H1 (cell line): ENCODE results near the gene ST14. TPM values are rescaled to one million over a fixed set of nuclear protein-coding genes. Genes with fewer than 3 reads are reported as not detected.

Experiments used
- CREB1 ChIP-seq: IDR thresholded peaks from 2 replicates; pipeline ENCODE4 v1.6.1; 2012; ENCODE audit warnings: inconsistent platforms
- RAD21 ChIP-seq, 2 experiments: IDR thresholded peaks in 1 of 2; conservative IDR thresholded peaks in 1 of 2; 2 replicates each; pipeline ENCODE4 v1.6.1; 2011; ENCODE audit warnings: low read depth in 2 of 2, low read length in 2 of 2, improper control_type of control experiment in 1 of 2, inconsistent platforms in 1 of 2, mild to moderate bottlenecking in 1 of 2, moderate library complexity in 1 of 2
- SIX5 ChIP-seq: IDR thresholded peaks from 2 replicates; pipeline ENCODE4 v1.6.1; 2011; ENCODE audit warnings: mild to moderate bottlenecking, low read depth, low read length
- TEAD4 ChIP-seq: IDR thresholded peaks from 2 replicates; pipeline ENCODE4 v1.6.1; 2012; ENCODE audit warnings: low read depth, low read length, inconsistent platforms, mixed read lengths
- polyA plus RNA-seq, 7 experiments: library from polyadenylated mRNA; depleted of rRNA in 3 of 7; stranded (reverse) in 5 of 7; unstranded in 2 of 7; fragments of >200 nt in 5 of 7; fragments of 200-250 nt in 2 of 7; gene quantifications; 1 replicate in 5 of 7; 2 replicates in 1 of 7; 4 replicates in 1 of 7; pipeline versions ENCODE4 v1.2.1 to v1.2.3, GENCODE V29; 2011 to 2013; ENCODE audit warnings: missing spikeins in 2 of 7, mixed read lengths in 2 of 7
- total RNA-seq: library from RNA; stranded (reverse); fragmentation: NEBNext Ultra II Directional; extraction: Animal tissue kit (Norgen Biotek cat#: 25700); gene quantifications from 2 replicates; pipeline ENCODE4 v1.2.1, GENCODE V29; 2021
- TF ChIP-seq, protein P1 (sequence below): IDR thresholded peaks from 2 replicates; pipeline ENCODE4 v1.6.1; 2011; ENCODE audit warnings: low read depth, mild to moderate bottlenecking, low read length; ENCODE audit not compliant: insufficient read depth

The ST14 gene
- total and polyA plus RNA-seq, 2 of the 8 experiments (the other 6 are each of a cell fraction or from before 2014, with no cell fraction given), result 22.4 to 24.9 TPM

DNA sequence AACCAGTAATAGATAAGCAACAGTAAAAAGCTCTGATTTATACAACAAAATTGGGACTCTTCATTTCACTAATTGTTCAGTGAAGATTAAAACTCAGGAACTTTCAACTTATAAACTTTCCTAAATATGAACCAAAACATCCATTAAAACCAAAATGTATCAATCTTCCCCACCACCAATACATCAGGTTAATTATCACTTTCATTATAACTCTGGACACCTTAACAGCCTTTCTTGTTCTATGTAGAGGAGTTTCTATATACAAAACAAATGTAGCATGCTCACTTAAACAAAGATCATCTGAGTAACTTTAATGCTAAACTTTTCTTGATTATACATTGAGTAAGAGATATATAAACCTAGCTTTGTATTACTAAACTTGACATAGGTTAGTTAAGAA, 74.7 kb downstream of the ST14 start (continued):
- no peak for TF ChIP-seq SIX5
- TF ChIP-seq, protein P1, sequence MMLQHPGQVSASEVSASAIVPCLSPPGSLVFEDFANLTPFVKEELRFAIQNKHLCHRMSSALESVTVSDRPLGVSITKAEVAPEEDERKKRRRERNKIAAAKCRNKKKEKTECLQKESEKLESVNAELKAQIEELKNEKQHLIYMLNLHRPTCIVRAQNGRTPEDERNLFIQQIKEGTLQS, result no peak
- TF ChIP-seq TEAD4, result no peak
- no peak for TF ChIP-seq RAD21 (IDR thresholded peaks at IDR 0.05 in 1 of 2, conservative IDR thresholded peaks at IDR 0.05 in 1 of 2; ENCODE audit: low read depth in 2 of 2, low read length in 2 of 2)
- no peak for TF ChIP-seq CREB1
